H9 (cell line): ENCODE data around the gene WFIKKN1. TPM values are rescaled to one million over a fixed set of nuclear protein-coding genes. Genes with fewer than 3 reads are reported as not detected.
A peak's percentile ranks its signal among the peaks of the same experiment; 100 is the strongest.

Source experiments
- DNase-seq: peaks from one replicate; pipeline ENCODE4 v3.0.0-alpha.2; 2017
- H2AFZ ChIP-seq: one replicate; pipeline ENCODE4 v1.6.1; 2013; ENCODE audit warnings: mild to moderate bottlenecking, low read length, control low read depth, moderate library complexity
- H2AK5ac ChIP-seq: 2 replicates; pipeline ENCODE4 v1.6.1; 2013; ENCODE audit warnings: low read length, control low read depth, mixed read lengths; ENCODE audit not compliant: insufficient read length
- H2BK120ac ChIP-seq: one replicate; pipeline ENCODE4 v1.6.1; 2013; ENCODE audit warnings: low read depth, mild to moderate bottlenecking, low read length, control low read depth, inconsistent platforms; ENCODE audit not compliant: poor library complexity, severe bottlenecking
- H2BK12ac ChIP-seq: 2 replicates; pipeline ENCODE4 v1.6.1; 2013; ENCODE audit warnings: low read length, control low read depth, mixed read lengths, low read depth; ENCODE audit not compliant: insufficient read length
- H2BK15ac ChIP-seq: 2 replicates; pipeline ENCODE4 v1.6.1; 2013; ENCODE audit warnings: low read depth, low read length, control low read depth
- H2BK20ac ChIP-seq: one replicate; pipeline ENCODE4 v1.6.1; 2013; ENCODE audit warnings: low read depth, mild to moderate bottlenecking, low read length, control low read depth, inconsistent platforms; ENCODE audit not compliant: poor library complexity, severe bottlenecking
- H2BK5ac ChIP-seq: 2 replicates; pipeline ENCODE4 v1.6.1; 2013; ENCODE audit warnings: low read length, control low read depth, mixed read lengths; ENCODE audit not compliant: insufficient read length
- H3K14ac ChIP-seq: 2 replicates; pipeline ENCODE4 v1.6.1; 2013; ENCODE audit warnings: low read length, control low read depth; ENCODE audit not compliant: insufficient read depth
- H3K18ac ChIP-seq: 2 replicates; pipeline ENCODE4 v1.6.1; 2013; ENCODE audit warnings: low read depth, mild to moderate bottlenecking, mixed read lengths, low read length, control low read depth; ENCODE audit not compliant: insufficient read length
- H3K23ac ChIP-seq: 2 replicates; pipeline ENCODE4 v1.6.1; 2013; ENCODE audit warnings: low read length, control low read depth, mixed read lengths, low read depth; ENCODE audit not compliant: insufficient read length
- H3K23me2 ChIP-seq: 2 replicates; pipeline ENCODE4 v1.6.1; 2013; ENCODE audit warnings: low read depth, mild to moderate bottlenecking, mixed read lengths, low read length, control low read depth; ENCODE audit not compliant: insufficient read length, poor library complexity, severe bottlenecking
- H3K27ac ChIP-seq: 2 replicates; pipeline ENCODE4 v1.5.1; 2013; ENCODE audit warnings: low read length, control low read depth, mixed read lengths, low read depth; ENCODE audit not compliant: insufficient read length
- H3K27me3 ChIP-seq: 2 replicates; pipeline ENCODE4 v1.6.1; 2013; ENCODE audit warnings: low read length, control low read depth, inconsistent platforms; ENCODE audit not compliant: insufficient read depth
- H3K4ac ChIP-seq: 2 replicates; pipeline ENCODE4 v1.6.1; 2013; ENCODE audit warnings: low read depth, mild to moderate bottlenecking, control low read depth, inconsistent platforms, low read length, moderate library complexity
- H3K4me1 ChIP-seq: 2 replicates; pipeline ENCODE4 v1.6.1; 2013; ENCODE audit warnings: low read length, control low read depth, inconsistent platforms; ENCODE audit not compliant: insufficient read depth
- H3K4me2 ChIP-seq: 2 replicates; pipeline ENCODE4 v1.6.1; 2013; ENCODE audit warnings: low read length, control low read depth, mixed read lengths; ENCODE audit not compliant: insufficient read length, insufficient read depth
- H3K56ac ChIP-seq: 2 replicates; pipeline ENCODE4 v1.6.1; 2013; ENCODE audit warnings: low read depth, mild to moderate bottlenecking, mixed read lengths, low read length, control low read depth; ENCODE audit not compliant: insufficient read length
- H3K79me1 ChIP-seq: 2 replicates; pipeline ENCODE4 v1.6.1; 2013; ENCODE audit warnings: low read depth, mild to moderate bottlenecking, moderate library complexity, low read length, control low read depth, inconsistent platforms; ENCODE audit not compliant: insufficient read depth, poor library complexity, severe bottlenecking
- H3K79me2 ChIP-seq: 2 replicates; pipeline ENCODE4 v1.6.1; 2013; ENCODE audit warnings: low read length, control low read depth, inconsistent platforms; ENCODE audit not compliant: insufficient read depth
- H3K9ac ChIP-seq: 2 replicates; pipeline ENCODE4 v1.6.1; 2013; ENCODE audit warnings: low read length, control low read depth, mixed read lengths; ENCODE audit not compliant: insufficient read length; ENCODE audit errors: extremely low read depth
- H3K9me3 ChIP-seq: one replicate; pipeline ENCODE4 v1.6.1; 2013; ENCODE audit warnings: low read depth, low read length, inconsistent platforms; ENCODE audit not compliant: control insufficient read depth
- H3T11ph ChIP-seq: one replicate; pipeline ENCODE4 v1.6.1; 2013; ENCODE audit warnings: mild to moderate bottlenecking, low read length, control low read depth, inconsistent platforms
- H4K20me1 ChIP-seq: one replicate; pipeline ENCODE4 v1.6.1; 2013; ENCODE audit not compliant: control insufficient read depth, insufficient read length, insufficient read depth
- H4K5ac ChIP-seq: 2 replicates; pipeline ENCODE4 v1.6.1; 2013; ENCODE audit warnings: low read depth, mild to moderate bottlenecking, mixed read lengths, low read length, control low read depth; ENCODE audit not compliant: insufficient read length
- H4K8ac ChIP-seq: replicated peaks from 2 replicates; pipeline ENCODE4 v1.6.1; 2013; ENCODE audit warnings: low read length, control low read depth, mixed read lengths, low read depth; ENCODE audit not compliant: insufficient read length
- H4K91ac ChIP-seq: 2 replicates; pipeline ENCODE4 v1.6.1; 2013; ENCODE audit warnings: low read depth, mild to moderate bottlenecking, moderate library complexity, mixed read lengths, low read length, control low read depth; ENCODE audit not compliant: insufficient read length
- H3K27ac Mint-ChIP-seq, 3 experiments: 2 replicates in 2 of 3; 3 replicates in 1 of 3; pipeline ENCODE4 v1.8.0; 2020 to 2021; ENCODE audit warnings: mixed read lengths in 3 of 3, mild to moderate bottlenecking in 1 of 3, moderate library complexity in 1 of 3
- H3K27me3 Mint-ChIP-seq: 2 replicates; pipeline ENCODE4 v1.8.0; 2021; ENCODE audit warnings: low read depth, mild to moderate bottlenecking, moderate library complexity, mixed read lengths
- H3K36me3 Mint-ChIP-seq, 3 experiments: 2 replicates in 2 of 3; 3 replicates in 1 of 3; pipeline ENCODE4 v1.8.0; 2020 to 2021; ENCODE audit warnings: low read depth in 3 of 3, mixed read lengths in 3 of 3; ENCODE audit not compliant: insufficient read depth in 1 of 3
- H3K4me1 Mint-ChIP-seq, 2 experiments: 2 replicates each; pipeline ENCODE4 v1.8.0; 2020; ENCODE audit warnings: mixed read lengths in 2 of 2
- H3K4me3 Mint-ChIP-seq, 2 experiments: 2 replicates in 1 of 2; 3 replicates in 1 of 2; pipeline ENCODE4 v1.8.0; 2020 to 2021; ENCODE audit warnings: mild to moderate bottlenecking in 2 of 2, mixed read lengths in 2 of 2, moderate library complexity in 1 of 2
- H3K9me3 Mint-ChIP-seq, 2 experiments: 2 replicates in 1 of 2; 3 replicates in 1 of 2; pipeline ENCODE4 v1.8.0; 2020; ENCODE audit warnings: mild to moderate bottlenecking in 2 of 2, mixed read lengths in 2 of 2, moderate library complexity in 1 of 2
- CTCF ChIP-seq: fragments of 200-600 bp; sonication (generic); conservative IDR thresholded peaks from 3 replicates; pipeline ENCODE4 v1.8.0; 2021; ENCODE audit warnings: antibody characterized with exemption, mild to moderate bottlenecking
- whole genome bisulfite sequencing: extraction: QIAGEN DNeasy Blood & Tissue Kit; methylation state at CpG from one replicate; pipeline ENCODE4 v1.1.7; 2013; ENCODE audit warnings: missing lambda C conversion rate, low lambda C conversion rate, mixed read lengths; ENCODE audit not compliant: insufficient read length; ENCODE audit errors: extremely low coverage; 5-methylcytosine and 5-hydroxymethylcytosine counted together
- total RNA-seq: library from RNA; stranded (reverse); gene quantifications from 2 replicates; pipeline ENCODE4 v1.2.1, GENCODE V29; 2021

Gene WFIKKN1
- total RNA-seq, 1 experiment from 2014 or later, result 8.3 TPM

GRCh38 chr16:634051-634670 is 3.4 kb downstream of the WFIKKN1 start:
- Histone ChIP-seq H3K27me3 (no peaks in the 10 kb centered on the region), H3K18ac (no peak overlapping the region), H3K79me2 (peaks cover 2% of the 10 kb centered on the region; the same call in 1 of the 2 replicates), H3K4ac (no peak overlapping the region), H3T11ph (no peak overlapping the region), H3K56ac (no peak overlapping the region), H2AFZ (no peak overlapping the region), H4K5ac (no peak overlapping the region), H2BK12ac (no peak overlapping the region), H2BK20ac (no peak overlapping the region), H3K23me2 (peaks cover 15% of the 10 kb centered on the region), H4K8ac (no peak overlapping the region), H3K79me1 (no peaks in the 10 kb centered on the region), H3K14ac (no peak overlapping the region), H2BK15ac (no peak overlapping the region), H4K20me1 (no peaks in the 10 kb centered on the region), H3K23ac (no peak overlapping the region), H2BK5ac (no peak overlapping the region), H2BK120ac (no peak overlapping the region), H3K27ac (no peak overlapping the region), H3K4me2 (no peak overlapping the region), H4K91ac (no peak overlapping the region), H3K9me3 (no peaks in the 10 kb centered on the region), H3K9ac (no peak overlapping the region), H3K4me1 (no peaks in the 10 kb centered on the region; the same call in 1 of the 2 replicates), H2AK5ac (no peak overlapping the region)
- Mint-ChIP-seq H3K36me3 (peaks cover 0 to 6% (median 1%) of the 10 kb centered on the region in 3 experiments; a peak in 4 of 7 replicates), H3K27me3 (peaks cover 2% of the 10 kb centered on the region; the same call in 1 of the 2 replicates), H3K9me3 (peaks cover 3% of the 10 kb centered on the region in 2 experiments; a peak in 2 of 5 replicates), H3K4me3 (peak overlapping the region; percentile 63 to 82; a peak in 2 of 5 replicates), H3K4me1 (peaks cover 16 to 34% of the 10 kb centered on the region in 2 experiments), H3K27ac (no peak overlapping the region)
- TF ChIP-seq CTCF, result no peak
- DNase-seq, result no peak
- WGBS, result no CpG with 5 or more reads among the region's 22 CpGs
